ENCODE data around the gene KIAA2012.
"Not testable (repeated sequence)": the region's sequence is repeated elsewhere in the genome, so short reads cannot be mapped to it uniquely, and the experiment has no call there.

KIAA2012 gene

GRCh38 chr2:202121532-202122162 is 48.6 kb downstream of the KIAA2012 start:
- no peak for DNase-seq

GRCh38 chr2:202122163-202122540 is 49.1 kb downstream of the KIAA2012 start:
- DNase-seq, result no peak

- no peak for DNase-seq
Measured at GRCh38 chr2:202122980-202123720, 50.1 kb downstream of the KIAA2012 start.

GRCh38 chr2:202124286-202124685 is 51.2 kb downstream of the KIAA2012 start:
- no peak for DNase-seq

- DNase-seq, result no peak
Measured at GRCh38 chr2:202127687-202128331, 54.8 kb downstream of the KIAA2012 start.

GRCh38 chr2:202129841-202130240 is 56.8 kb downstream of the KIAA2012 start:
- DNase-seq, result no peak

GRCh38 chr2:202133200-202133908 is 60.3 kb downstream of the KIAA2012 start:
- DNase-seq, result no peak

GRCh38 chr2:202133909-202134265 is 60.8 kb downstream of the KIAA2012 start:
- no peak for DNase-seq

GRCh38 chr2:202135091-202135874 is 62.2 kb downstream of the KIAA2012 start:
- no peak for DNase-seq

- not testable (repeated sequence) for DNase-seq
Measured at GRCh38 chr2:202136039-202136438, 63.0 kb downstream of the KIAA2012 start.

GRCh38 chr2:202136526-202136925 is 63.5 kb downstream of the KIAA2012 start:
- DNase-seq, result no peak

GRCh38 chr2:202140522-202141252 is 67.6 kb downstream of the KIAA2012 start:
- no peak for DNase-seq

GRCh38 chr2:202141329-202141947 is 68.4 kb downstream of the KIAA2012 start:
- DNase-seq, result no peak

- no peak for DNase-seq
Measured at GRCh38 chr2:202142540-202142939, 69.5 kb downstream of the KIAA2012 start.

- no peak for DNase-seq
Measured at GRCh38 chr2:202147775-202148174, 74.7 kb downstream of the KIAA2012 start.

- DNase-seq, result no peak
Measured at GRCh38 chr2:202148515-202149154, 75.6 kb downstream of the KIAA2012 start.

- DNase-seq, result no peak
Measured at GRCh38 chr2:202149155-202149762, 76.2 kb downstream of the KIAA2012 start.

- DNase-seq, result no peak
Measured at GRCh38 chr2:202149936-202150335, 76.9 kb downstream of the KIAA2012 start.

- DNase-seq, result no peak
Measured at GRCh38 chr2:202152104-202152715, 79.2 kb downstream of the KIAA2012 start.

GRCh38 chr2:202154613-202155012 is 81.6 kb downstream of the KIAA2012 start:
- no peak for DNase-seq

All from NCI-H187 (cell line).